GM19397 (cell line): ENCODE data around the gene KSR2.

Experiments
- ATAC-seq: cut with Tn5 transposase; IDR thresholded peaks from one replicate; pipeline ENCODE4 v1.9.1; 2021; ENCODE audit warnings: mild to moderate bottlenecking, moderate library complexity; ENCODE audit not compliant: unreplicated experiment

Gene KSR2

GRCh38 chr12:117473856-117474255, 494.9 kb downstream of the KSR2 start:
- ATAC-seq, result no peak

GRCh38 chr12:117472983-117473382, 495.8 kb downstream of the KSR2 start:
- ATAC-seq, result no peak

GRCh38 chr12:117470804-117471203, 498.0 kb downstream of the KSR2 start:
- no peak for ATAC-seq

DNA sequence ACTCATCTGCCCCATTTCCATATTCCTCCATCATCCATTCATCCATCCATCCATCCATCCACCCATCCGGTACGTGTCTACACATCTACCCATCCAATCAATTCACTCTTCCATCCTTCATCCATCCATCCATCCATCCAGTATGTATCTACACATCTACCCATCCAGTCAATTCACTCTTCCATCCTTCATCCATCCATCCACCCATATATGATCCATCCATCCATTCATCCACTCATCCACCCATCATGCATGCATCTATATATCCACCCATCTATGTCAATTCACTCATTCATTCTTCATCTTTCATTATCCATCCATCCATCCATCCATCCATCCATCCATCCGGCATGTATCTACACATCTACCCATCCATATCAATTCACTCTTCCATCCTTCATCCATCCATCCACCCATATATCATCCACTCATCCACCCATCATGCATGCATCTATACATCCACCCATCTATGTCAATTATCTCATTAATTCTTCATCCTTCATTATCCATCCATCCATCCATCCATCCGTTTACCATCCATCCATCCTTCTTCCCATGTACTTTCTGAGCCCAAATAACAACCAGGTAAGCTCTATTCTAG, 498.8 kb downstream of the KSR2 start:
- no peak for ATAC-seq

GRCh38 chr12:117468016-117468415, 500.8 kb downstream of the KSR2 start:
- ATAC-seq, result no peak

- no peak for ATAC-seq
These were observed 501.2 kb downstream of the KSR2 start for GRCh38 chr12:117467588-117467987.

DNA sequence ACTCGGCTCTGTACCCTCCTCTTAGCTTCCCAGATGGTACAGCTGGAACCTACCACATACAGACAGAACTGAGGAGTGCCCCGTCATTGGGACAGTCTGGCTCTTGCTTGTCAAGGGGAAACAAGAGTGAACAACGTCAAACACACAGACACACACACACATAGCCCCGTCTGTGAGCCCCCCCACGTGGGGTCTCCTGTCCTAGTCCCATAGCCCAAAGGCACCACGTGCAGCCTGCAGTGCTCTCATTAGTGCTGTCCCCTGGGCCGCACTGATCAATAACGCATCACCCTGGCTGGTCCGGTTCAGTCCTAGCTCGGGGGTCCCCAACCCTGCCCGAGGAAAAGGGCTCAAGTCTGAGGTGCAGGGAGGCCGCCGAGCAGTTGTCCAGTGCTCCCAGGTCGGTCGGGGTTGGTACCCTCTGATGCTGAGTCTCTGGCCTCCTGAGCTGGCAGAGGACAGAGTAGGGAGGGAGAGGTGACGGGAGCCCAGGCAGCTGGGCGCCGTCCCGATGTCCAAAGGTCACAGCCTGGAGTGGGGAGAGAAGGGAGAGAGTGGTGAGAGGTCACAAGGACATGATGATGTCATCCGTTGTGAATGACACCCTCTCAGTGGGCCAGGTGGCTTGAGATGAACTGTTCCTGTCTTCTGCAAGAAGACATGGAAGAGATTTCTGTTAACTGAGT, 502.0 kb downstream of the KSR2 start:
- ATAC-seq, result no peak

- ATAC-seq, result no peak
These were observed 507.1 kb downstream of the KSR2 start for GRCh38 chr12:117461732-117462131.

- ATAC-seq, result no peak
These were observed 509.6 kb downstream of the KSR2 start for GRCh38 chr12:117459229-117459628.

DNA sequence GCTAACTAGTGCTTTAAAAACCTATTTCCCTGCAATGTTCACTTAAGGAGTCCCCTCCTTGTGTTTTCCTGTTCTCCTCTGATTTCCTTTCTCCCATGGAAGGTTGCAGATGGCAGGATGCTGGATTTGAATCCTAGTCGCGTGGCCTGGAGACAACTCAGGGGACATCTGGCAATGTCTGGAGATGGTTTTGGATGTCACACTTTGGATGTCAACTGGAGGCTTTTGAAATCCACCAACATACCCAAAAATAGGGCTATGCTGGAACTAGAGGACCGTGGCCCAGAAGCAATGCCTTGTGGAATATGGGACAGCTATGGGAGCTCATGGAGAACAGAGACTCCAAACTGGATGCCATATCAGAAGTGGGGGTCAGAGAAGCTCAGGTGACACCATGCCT, 511.6 kb downstream of the KSR2 start:
- no peak for ATAC-seq

- ATAC-seq, result no peak
These were observed 512.7 kb downstream of the KSR2 start for GRCh38 chr12:117456076-117456475.

GRCh38 chr12:117453961-117454360, 514.8 kb downstream of the KSR2 start:
- no peak for ATAC-seq

DNA sequence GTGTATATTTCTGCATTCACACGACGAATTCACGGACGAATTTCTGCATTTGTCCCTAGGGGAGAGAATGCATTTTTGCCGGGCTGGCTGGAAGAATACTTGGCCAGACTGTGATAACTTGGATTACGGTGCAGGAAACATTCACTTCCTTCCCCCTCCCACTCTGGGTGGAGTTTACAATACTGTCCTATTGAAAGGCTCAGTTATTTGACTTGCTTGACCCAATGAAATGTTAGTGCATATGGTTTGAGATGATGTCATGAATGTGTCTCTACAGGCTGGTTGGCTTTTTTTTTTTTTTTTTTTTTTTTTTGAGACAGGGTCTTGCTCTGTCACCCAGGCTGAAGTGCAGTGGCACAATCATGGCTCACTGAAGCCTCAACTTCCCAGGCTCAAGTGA, 516.7 kb downstream of the KSR2 start:
- no peak for ATAC-seq

- no peak for ATAC-seq
These were observed 518.6 kb downstream of the KSR2 start for GRCh38 chr12:117450209-117450608.

DNA sequence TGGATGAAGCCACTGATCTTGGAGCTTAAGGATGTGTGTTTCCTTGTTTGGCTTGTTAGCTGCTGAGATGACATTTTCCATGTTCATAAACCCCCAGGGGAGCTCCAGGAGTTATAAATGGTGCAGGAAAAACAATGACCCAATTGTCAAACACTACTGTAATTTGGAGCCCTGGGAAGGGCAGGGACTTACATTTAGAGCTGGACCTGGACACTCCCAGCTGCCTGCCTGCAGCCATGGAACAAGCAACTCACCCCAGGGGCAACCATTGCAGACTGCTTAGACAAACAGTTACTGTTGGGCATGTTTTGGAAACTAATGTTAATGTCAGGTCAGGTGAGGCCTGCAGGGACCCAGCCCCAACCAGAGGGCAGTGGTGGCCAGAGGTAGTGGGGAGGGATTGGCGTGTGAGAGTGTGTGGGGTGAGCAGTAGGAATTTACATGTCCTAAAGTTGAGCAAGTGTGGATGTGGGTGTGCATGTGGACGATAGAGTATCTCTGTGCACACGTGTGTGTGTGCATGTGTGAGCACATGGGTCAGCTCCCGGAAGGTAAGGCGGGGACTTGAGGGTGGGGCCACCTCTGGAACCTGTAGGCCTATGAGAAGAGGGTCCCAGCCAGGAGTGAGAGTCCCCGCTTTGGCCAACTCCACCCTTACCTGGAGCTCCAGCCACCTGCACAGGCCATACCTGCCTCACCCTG, 521.0 kb downstream of the KSR2 start:
- ATAC-seq, result no peak

GRCh38 chr12:117444781-117445180, 524.0 kb downstream of the KSR2 start:
- no peak for ATAC-seq

DNA sequence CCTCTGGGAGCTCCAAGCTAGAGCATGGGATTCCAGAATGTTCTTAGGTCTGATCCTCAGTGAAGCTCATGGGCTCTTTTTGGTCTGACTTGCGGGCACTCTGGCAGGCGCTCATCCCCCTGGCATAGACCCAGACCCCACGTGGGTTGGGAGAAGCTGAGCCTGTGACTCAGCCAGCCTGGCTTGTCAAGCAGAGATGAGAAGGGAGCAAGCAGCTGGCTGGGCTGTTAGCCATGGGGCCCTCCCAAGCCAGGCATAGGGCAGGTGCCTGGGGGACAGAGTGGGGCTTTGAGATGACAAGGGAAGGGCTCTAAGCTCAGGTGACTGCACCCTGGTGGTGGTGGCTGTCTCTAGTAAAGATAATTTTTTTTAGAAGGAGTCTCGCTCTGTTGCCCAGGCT, 527.0 kb downstream of the KSR2 start:
- ATAC-seq, result no peak

DNA sequence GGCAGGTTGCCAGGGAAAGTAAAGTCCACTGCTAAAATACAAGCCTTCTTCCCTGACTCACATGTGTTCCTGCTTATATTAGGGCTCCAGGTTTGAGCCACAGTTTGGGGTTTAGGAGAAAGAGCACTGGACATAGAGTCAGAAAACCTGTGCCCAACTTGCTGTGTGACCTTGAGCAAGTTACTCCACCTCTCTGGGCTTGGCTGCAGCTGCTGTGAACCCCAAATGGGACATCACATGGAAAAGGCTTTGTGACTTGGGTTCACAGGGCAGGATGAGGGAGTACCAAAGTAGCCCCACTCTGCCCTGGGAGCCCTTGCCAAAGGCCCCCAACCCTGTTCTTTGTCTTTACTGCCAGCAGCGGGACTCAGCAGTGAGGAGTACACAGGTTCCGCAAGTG, 528.4 kb downstream of the KSR2 start:
- no peak for ATAC-seq

DNA sequence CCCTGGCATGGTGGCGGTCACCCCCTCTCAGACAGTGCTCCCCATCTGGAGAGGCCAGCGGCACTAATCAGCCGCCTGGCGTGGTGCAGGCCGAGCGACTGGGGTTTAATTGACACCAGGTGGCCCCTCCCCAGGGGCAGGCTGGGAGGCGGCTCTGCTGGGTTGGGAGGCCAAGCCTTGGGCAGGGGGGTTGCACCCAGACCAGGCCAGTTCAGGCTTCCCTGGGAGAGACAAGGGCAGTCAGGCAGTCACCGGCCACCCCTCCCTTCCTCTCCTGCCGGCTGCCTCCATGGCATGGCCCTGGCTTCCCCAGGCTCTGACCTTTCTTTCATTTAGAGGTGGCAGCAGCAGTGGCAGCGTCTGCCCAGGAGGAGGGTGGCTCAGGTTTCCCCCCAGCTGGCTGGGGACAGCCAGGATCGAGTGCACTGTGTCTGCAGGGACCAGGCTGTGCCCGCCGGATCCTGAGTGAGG, 529.2 kb downstream of the KSR2 start:
- no peak for ATAC-seq

- ATAC-seq, result no peak
These were observed 530.0 kb downstream of the KSR2 start for GRCh38 chr12:117438809-117439208.

- no peak for ATAC-seq
These were observed 531.1 kb downstream of the KSR2 start for GRCh38 chr12:117437516-117438255.
